ENCODE results near the gene HTR3D.
"Not testable (repeated sequence)": the region's sequence is repeated elsewhere in the genome, so short reads cannot be mapped to it uniquely, and the experiment has no call there.

DNA sequence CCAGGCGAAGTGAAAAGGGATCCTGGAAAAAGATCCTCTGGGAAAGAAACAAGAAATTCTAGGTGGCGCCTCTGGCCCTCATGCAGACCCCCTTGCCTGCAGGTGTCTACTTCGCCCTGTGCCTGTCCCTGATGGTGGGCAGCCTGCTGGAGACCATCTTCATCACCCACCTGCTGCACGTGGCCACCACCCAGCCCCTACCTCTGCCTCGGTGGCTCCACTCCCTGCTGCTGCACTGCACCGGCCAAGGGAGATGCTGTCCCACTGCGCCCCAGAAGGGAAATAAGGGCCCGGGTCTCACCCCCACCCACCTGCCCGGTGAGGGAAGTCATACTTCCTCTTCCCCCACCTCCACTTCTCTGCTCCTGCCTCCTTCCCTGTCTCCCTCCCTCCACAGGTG, 6.8 kb downstream of the HTR3D start:
- TF ChIP-seq ZNF133 (tag by site-specific recombination; IDR thresholded peaks at IDR 0.05); ZNF274 (IDR thresholded peaks at IDR 0.05; ENCODE audit: low read length); ZNF274 (tag by site-specific recombination; IDR thresholded peaks at IDR 0.05; ENCODE audit: borderline replicate concordance); ZNF146 (tag by site-specific recombination; IDR thresholded peaks at IDR 0.05); ZNF311 (tag by site-specific recombination; IDR thresholded peaks at IDR 0.05; ENCODE audit: borderline replicate concordance); ZNF423 (tag by site-specific recombination; IDR thresholded peaks at IDR 0.05); ZNF510 (tag by site-specific recombination; IDR thresholded peaks at IDR 0.05; ENCODE audit: insufficient replicate concordance): not testable (repeated sequence)
- TF ChIP-seq, protein P1, sequence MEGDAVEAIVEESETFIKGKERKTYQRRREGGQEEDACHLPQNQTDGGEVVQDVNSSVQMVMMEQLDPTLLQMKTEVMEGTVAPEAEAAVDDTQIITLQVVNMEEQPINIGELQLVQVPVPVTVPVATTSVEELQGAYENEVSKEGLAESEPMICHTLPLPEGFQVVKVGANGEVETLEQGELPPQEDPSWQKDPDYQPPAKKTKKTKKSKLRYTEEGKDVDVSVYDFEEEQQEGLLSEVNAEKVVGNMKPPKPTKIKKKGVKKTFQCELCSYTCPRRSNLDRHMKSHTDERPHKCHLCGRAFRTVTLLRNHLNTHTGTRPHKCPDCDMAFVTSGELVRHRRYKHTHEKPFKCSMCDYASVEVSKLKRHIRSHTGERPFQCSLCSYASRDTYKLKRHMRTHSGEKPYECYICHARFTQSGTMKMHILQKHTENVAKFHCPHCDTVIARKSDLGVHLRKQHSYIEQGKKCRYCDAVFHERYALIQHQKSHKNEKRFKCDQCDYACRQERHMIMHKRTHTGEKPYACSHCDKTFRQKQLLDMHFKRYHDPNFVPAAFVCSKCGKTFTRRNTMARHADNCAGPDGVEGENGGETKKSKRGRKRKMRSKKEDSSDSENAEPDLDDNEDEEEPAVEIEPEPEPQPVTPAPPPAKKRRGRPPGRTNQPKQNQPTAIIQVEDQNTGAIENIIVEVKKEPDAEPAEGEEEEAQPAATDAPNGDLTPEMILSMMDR (tag by site-specific recombination; IDR thresholded peaks at IDR 0.05) = not testable (repeated sequence)
- TF ChIP-seq, protein P2, sequence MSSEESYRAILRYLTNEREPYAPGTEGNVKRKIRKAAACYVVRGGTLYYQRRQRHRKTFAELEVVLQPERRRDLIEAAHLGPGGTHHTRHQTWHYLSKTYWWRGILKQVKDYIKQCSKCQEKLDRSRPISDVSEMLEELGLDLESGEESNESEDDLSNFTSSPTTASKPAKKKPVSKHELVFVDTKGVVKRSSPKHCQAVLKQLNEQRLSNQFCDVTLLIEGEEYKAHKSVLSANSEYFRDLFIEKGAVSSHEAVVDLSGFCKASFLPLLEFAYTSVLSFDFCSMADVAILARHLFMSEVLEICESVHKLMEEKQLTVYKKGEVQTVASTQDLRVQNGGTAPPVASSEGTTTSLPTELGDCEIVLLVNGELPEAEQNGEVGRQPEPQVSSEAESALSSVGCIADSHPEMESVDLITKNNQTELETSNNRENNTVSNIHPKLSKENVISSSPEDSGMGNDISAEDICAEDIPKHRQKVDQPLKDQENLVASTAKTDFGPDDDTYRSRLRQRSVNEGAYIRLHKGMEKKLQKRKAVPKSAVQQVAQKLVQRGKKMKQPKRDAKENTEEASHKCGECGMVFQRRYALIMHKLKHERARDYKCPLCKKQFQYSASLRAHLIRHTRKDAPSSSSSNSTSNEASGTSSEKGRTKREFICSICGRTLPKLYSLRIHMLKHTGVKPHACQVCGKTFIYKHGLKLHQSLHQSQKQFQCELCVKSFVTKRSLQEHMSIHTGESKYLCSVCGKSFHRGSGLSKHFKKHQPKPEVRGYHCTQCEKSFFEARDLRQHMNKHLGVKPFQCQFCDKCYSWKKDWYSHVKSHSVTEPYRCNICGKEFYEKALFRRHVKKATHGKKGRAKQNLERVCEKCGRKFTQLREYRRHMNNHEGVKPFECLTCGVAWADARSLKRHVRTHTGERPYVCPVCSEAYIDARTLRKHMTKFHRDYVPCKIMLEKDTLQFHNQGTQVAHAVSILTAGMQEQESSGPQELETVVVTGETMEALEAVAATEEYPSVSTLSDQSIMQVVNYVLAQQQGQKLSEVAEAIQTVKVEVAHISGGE (tag by site-specific recombination; conservative IDR thresholded peaks at IDR 0.05; ENCODE audit: low read depth) = not testable (repeated sequence)
- TF ChIP-seq, protein P3, sequence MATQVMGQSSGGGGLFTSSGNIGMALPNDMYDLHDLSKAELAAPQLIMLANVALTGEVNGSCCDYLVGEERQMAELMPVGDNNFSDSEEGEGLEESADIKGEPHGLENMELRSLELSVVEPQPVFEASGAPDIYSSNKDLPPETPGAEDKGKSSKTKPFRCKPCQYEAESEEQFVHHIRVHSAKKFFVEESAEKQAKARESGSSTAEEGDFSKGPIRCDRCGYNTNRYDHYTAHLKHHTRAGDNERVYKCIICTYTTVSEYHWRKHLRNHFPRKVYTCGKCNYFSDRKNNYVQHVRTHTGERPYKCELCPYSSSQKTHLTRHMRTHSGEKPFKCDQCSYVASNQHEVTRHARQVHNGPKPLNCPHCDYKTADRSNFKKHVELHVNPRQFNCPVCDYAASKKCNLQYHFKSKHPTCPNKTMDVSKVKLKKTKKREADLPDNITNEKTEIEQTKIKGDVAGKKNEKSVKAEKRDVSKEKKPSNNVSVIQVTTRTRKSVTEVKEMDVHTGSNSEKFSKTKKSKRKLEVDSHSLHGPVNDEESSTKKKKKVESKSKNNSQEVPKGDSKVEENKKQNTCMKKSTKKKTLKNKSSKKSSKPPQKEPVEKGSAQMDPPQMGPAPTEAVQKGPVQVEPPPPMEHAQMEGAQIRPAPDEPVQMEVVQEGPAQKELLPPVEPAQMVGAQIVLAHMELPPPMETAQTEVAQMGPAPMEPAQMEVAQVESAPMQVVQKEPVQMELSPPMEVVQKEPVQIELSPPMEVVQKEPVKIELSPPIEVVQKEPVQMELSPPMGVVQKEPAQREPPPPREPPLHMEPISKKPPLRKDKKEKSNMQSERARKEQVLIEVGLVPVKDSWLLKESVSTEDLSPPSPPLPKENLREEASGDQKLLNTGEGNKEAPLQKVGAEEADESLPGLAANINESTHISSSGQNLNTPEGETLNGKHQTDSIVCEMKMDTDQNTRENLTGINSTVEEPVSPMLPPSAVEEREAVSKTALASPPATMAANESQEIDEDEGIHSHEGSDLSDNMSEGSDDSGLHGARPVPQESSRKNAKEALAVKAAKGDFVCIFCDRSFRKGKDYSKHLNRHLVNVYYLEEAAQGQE (tag by site-specific recombination; IDR thresholded peaks at IDR 0.05) = not testable (repeated sequence)

Measured in HEK293 (cell line).